ENCODE results near the gene ZNF865. TPM values are rescaled to one million over a fixed set of nuclear protein-coding genes. Genes with fewer than 3 reads are reported as not detected.

Gene ZNF865
- total RNA-seq, 2 donors from 2014 or later, result 6.5 to 14.8 TPM

GRCh38 chr19:55642153-55643002, 36.9 kb downstream of the ZNF865 start:
- no peaks in the 10 kb centered on the region for H3K9me3 ChIP-seq
- H3K27ac ChIP-seq, result peak overlapping the region; percentile 58 to 94 (median 92)
- WGBS, 2 donors, result 0 to 1% methylated on average over 22 to 55 of the region's 65 CpGs
- H3K4me3 ChIP-seq, result peak overlapping the region; percentile 11 to 82
- H3K27me3 ChIP-seq, result no peaks in the 10 kb centered on the region
- DNase-seq (peak in 1 of 4 donors; percentile 34), ATAC-seq (no peak)
- TF ChIP-seq POLR2A (IDR thresholded peaks at IDR 0.05) (peak in 2 of 3 donors; percentile 10 to 19), CTCF (IDR thresholded peaks at IDR 0.05) (no peak)
- H3K4me1 ChIP-seq, result peaks cover 70% of the 10 kb centered on the region
- intact Hi-C loops (cut with DNase I), result no loop called here
- no peaks in the 10 kb centered on the region for H3K36me3 ChIP-seq (replicated peaks in 1 of 2; ENCODE audit: insufficient read depth in 1 of 2, low read depth in 2 of 2)

- peaks cover 67% of the 10 kb centered on the region for H3K4me1 ChIP-seq
Measured at GRCh38 chr19:55643003-55643886, 37.8 kb downstream of the ZNF865 start, which contains the start of gene ZNF581. TSS of gene ZNF581 (plus strand) at chr19:55643649. CDS start at chr19:55644572, 923 bp downstream.

GRCh38 chr19:55643887-55644176, 38.4 kb downstream of the ZNF865 start:
- intact Hi-C loops (cut with DNase I), result no loop called here
- peaks cover 70% of the 10 kb centered on the region for H3K4me1 ChIP-seq

More at GRCh38 chr19:55643003-55643886, 37.8 kb downstream of the ZNF865 start, which contains the start of gene ZNF581:
- ATAC-seq (peak; percentile 62), DNase-seq (peak; percentile 74 to 84 (median 76))
- Histone ChIP-seq H3K4me3 (peak within 1 kb of the TSS; percentile 90 to 96), H3K9me3 (no peaks in the 10 kb centered on the region), H3K36me3 (replicated peaks in 1 of 2; ENCODE audit: insufficient read depth in 1 of 2, low read depth in 2 of 2) (no peaks in the 10 kb centered on the region), H3K27me3 (no peaks in the 10 kb centered on the region), H3K27ac (peak within 1 kb of the TSS; percentile 58 to 94 (median 92))
- TF ChIP-seq CTCF (IDR thresholded peaks at IDR 0.05), result no peak
- TF ChIP-seq POLR2A (IDR thresholded peaks at IDR 0.05), result peak in 2 of 3 donors; percentile 50 to 55
- intact Hi-C loops (cut with DNase I), result no loop called here
- WGBS, 2 donors, result 1 to 2% methylated on average over 35 to 51 of the region's 56 CpGs

More at GRCh38 chr19:55643887-55644176, 38.4 kb downstream of the ZNF865 start:
- no peaks in the 10 kb centered on the region for H3K27me3 ChIP-seq
- TF ChIP-seq POLR2A (IDR thresholded peaks at IDR 0.05), result no peak
- TF ChIP-seq CTCF (IDR thresholded peaks at IDR 0.05), result no peak
- ATAC-seq, result no peak
- H3K36me3 ChIP-seq (replicated peaks in 1 of 2; ENCODE audit: insufficient read depth in 1 of 2, low read depth in 2 of 2), result no peaks in the 10 kb centered on the region
- DNase-seq, result no peak
- H3K4me3 ChIP-seq, result peak overlapping the region; percentile 90 to 96
- no peaks in the 10 kb centered on the region for H3K9me3 ChIP-seq
- WGBS, 2 donors, result 0% methylated on average over 15 of the region's 15 CpGs
- H3K27ac ChIP-seq, result peak overlapping the region; percentile 58 to 93 (median 84)

All from body of pancreas (tissue), 4 donors.